A673 (cell line): ENCODE measurements around the gene TAOK3. TPM values are rescaled to one million over a fixed set of nuclear protein-coding genes. Genes with fewer than 3 reads are reported as not detected.
"Not testable (repeated sequence)": the region's sequence is repeated elsewhere in the genome, so short reads cannot be mapped to it uniquely, and the experiment has no call there.

Experiments
- BruUV-seq: library from RNA; stranded (reverse); fragments of 400-500 nt; replicated peaks from 2 replicates; lab custom pipeline; 2021; lab: Mats Ljungman, UMichigan
- CTCF ChIA-PET: fragments of 300-600 bp; sonication (Branson Sonifier 250); formaldehyde crosslinking; loops from one replicate; lab custom pipeline; 2022; ENCODE audit warnings: antibody characterized with exemption; lab: Charles Lee
- POLR2A ChIA-PET: fragments of 300-600 bp; sonication (Branson Sonifier 250); formaldehyde crosslinking; loops from one replicate; lab custom pipeline; 2022; ENCODE audit warnings: antibody characterized with exemption; ENCODE audit not compliant: low non-redundant PET; lab: Charles Lee
- DNase-seq: peaks from one replicate; pipeline ENCODE4 v3.0.0-alpha.2; 2015; ENCODE audit warnings: low spot score
- H3K27ac ChIP-seq: fragments of 200-600 bp; sonication (generic); 2 replicates; pipeline ENCODE4 v1.5.1; 2016; ENCODE audit warnings: mixed run types, low read depth, mild to moderate bottlenecking, mixed read lengths, antibody characterized with exemption, low read length; ENCODE audit not compliant: poor library complexity, severe bottlenecking
- H3K27me3 ChIP-seq: fragments of 200-600 bp; sonication (generic); replicated peaks from 2 replicates; pipeline ENCODE4 v1.6.1; 2017; ENCODE audit warnings: mixed run types, low read depth, mild to moderate bottlenecking, mixed read lengths, antibody characterized with exemption, low read length; ENCODE audit not compliant: insufficient read depth, poor library complexity
- H3K36me3 ChIP-seq: fragments of 200-600 bp; sonication (generic); 2 replicates; pipeline ENCODE4 v1.6.1; 2016; ENCODE audit warnings: mixed run types, mild to moderate bottlenecking, mixed read lengths, antibody characterized with exemption, low read length; ENCODE audit not compliant: insufficient read depth, poor library complexity, severe bottlenecking
- H3K4me1 ChIP-seq: fragments of 200-600 bp; sonication (generic); 2 replicates; pipeline ENCODE4 v1.6.1; 2017; ENCODE audit warnings: mixed run types, mild to moderate bottlenecking, mixed read lengths, antibody characterized with exemption, low read length; ENCODE audit not compliant: insufficient read depth, poor library complexity, severe bottlenecking
- H3K4me3 ChIP-seq: fragments of 200-600 bp; sonication (generic); 2 replicates; pipeline ENCODE4 v1.5.1; 2016; ENCODE audit warnings: low read depth, mixed run types, mild to moderate bottlenecking, mixed read lengths, low read length; ENCODE audit not compliant: poor library complexity, severe bottlenecking
- H3K9me3 ChIP-seq: fragments of 200-600 bp; sonication (generic); 2 replicates; pipeline ENCODE4 v1.6.1; 2016; ENCODE audit warnings: mixed run types, low read depth, mild to moderate bottlenecking, mixed read lengths, antibody characterized with exemption, low read length; ENCODE audit not compliant: poor library complexity, severe bottlenecking
- CTCF ChIP-seq: fragments of 300-800, 200-600 bp; sonication (generic); conservative IDR thresholded peaks from 2 replicates; pipeline ENCODE4 v1.5.1; 2017; ENCODE audit warnings: low read depth, mild to moderate bottlenecking, antibody characterized with exemption, low read length, moderate library complexity, mixed read lengths
- EZH2 ChIP-seq: fragments of 200-600 bp; sonication (generic); IDR thresholded peaks from 2 replicates; pipeline ENCODE4 v1.6.1; 2017; ENCODE audit warnings: borderline replicate concordance, low read depth, mild to moderate bottlenecking, mixed read lengths, antibody characterized with exemption, low read length; ENCODE audit not compliant: poor library complexity, severe bottlenecking
- intact Hi-C: fragments of 100-400 bp; cut with micrococcal nuclease; formaldehyde crosslinking; loops from one replicate; pipeline ENCODE4 v1.10.0; 2022; ENCODE audit not compliant: unreplicated experiment
- total RNA-seq: library from RNA; stranded (reverse); gene quantifications from 2 replicates; pipeline ENCODE4 v1.2.3, GENCODE V29; 2021

The TAOK3 gene
- total RNA-seq, 1 experiment from 2014 or later = 48.9 TPM

DNA sequence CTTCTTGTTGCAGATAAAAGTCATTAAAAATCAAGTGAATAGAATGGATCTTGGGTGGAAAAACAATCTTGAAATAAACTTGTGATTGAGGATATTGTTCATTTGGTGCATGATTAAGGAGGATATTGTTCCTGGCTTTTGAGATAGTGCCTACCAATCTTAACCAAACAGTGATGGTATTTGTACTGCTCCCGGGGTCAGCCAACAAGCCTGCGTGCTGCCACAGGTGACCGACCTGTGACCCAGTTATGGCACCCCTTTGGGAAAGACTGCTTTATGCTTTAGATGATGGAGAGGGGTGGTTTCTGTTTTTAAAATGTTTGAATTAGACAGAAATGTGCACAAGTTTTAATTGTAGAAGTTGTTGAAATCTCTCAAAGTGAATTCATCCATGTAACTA lies 45.2 kb upstream of the TAOK3 start:
- Histone ChIP-seq H3K9me3 (no peaks in the 10 kb centered on the region), H3K4me1 (no peaks in the 10 kb centered on the region), H3K36me3 (peaks cover 20% of the 10 kb centered on the region), H3K27ac (no peak overlapping the region), H3K4me3 (no peak overlapping the region), H3K27me3 (no peaks in the 10 kb centered on the region)
- no peak for TF ChIP-seq CTCF
- no peak for TF ChIP-seq EZH2
- no peak for DNase-seq
- no TSS peak for BruUV-seq
- ChIA-PET POLR2A (no interaction called here), CTCF (no interaction called here)
- intact Hi-C loops = no loop called here

GRCh38 chr12:118409834-118410233 lies 37.1 kb upstream of the TAOK3 start:
- ChIA-PET POLR2A (no interaction called here), CTCF (no interaction called here)
- Histone ChIP-seq H3K27ac (no peak overlapping the region), H3K27me3 (no peaks in the 10 kb centered on the region), H3K9me3 (no peaks in the 10 kb centered on the region), H3K4me1 (no peaks in the 10 kb centered on the region), H3K36me3 (peaks cover 51% of the 10 kb centered on the region), H3K4me3 (no peak overlapping the region)
- no peak for DNase-seq
- intact Hi-C loops = loop anchor here (5.0 kb wide), 1 partner anchor 627 kb away; no protein-coding TSS in a partner anchor
- TF ChIP-seq EZH2 (no peak), CTCF (no peak)
- BruUV-seq = no TSS peak

DNA sequence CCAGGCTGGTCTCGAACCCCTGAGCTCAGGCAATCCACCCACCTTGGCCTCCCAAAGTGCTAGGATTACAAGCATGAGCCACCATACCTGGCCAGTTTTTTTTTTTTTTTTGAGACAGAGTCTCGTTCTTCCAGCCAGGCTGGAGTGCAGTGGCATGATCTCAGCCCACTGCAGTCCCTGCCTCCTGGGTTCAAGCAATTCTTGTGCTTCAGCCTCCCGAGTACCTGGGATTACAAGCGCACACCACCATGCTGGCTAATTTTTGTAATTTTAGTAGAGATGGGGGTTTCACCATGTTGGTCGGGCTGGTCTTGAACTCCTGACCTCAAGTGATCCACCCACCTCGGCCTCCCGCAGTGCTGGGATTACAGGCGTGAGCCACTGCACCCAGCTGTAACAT lies 35.5 kb upstream of the TAOK3 start:
- H3K36me3 ChIP-seq = peaks cover 42% of the 10 kb centered on the region
- H3K4me1 ChIP-seq, CTCF ChIA-PET, H3K27ac ChIP-seq, POLR2A ChIA-PET, BruUV-seq, H3K9me3 ChIP-seq, H3K4me3 ChIP-seq, H3K27me3 ChIP-seq, DNase-seq: not testable (repeated sequence)
- intact Hi-C loops = loop anchor here (5.0 kb wide), 1 partner anchor 629 kb away; no protein-coding TSS in a partner anchor
